ENCODE data around the gene BRD7.

BRD7 gene

GRCh38 chr16:50318796-50319578 is 49.8 kb downstream of the BRD7 start:
- TF ChIP-seq CTCF (IDR thresholded peaks at IDR 0.05; ENCODE audit: low read depth, low read length), result no peak
- TF ChIP-seq EZH2phosphoT487 (IDR thresholded peaks at IDR 0.05; ENCODE audit: low read depth), result no peak
- no peaks in the 10 kb centered on the region for H3K79me2 ChIP-seq (ENCODE audit: low read length)
- no peak overlapping the region for H2AFZ ChIP-seq (ENCODE audit: low read depth, low read length)
- no peak overlapping the region for H3K9ac ChIP-seq (ENCODE audit: low read length)
- H3K4me1 ChIP-seq (ENCODE audit: low read length), result no peaks in the 10 kb centered on the region
- H3K4me2 ChIP-seq (ENCODE audit: low read length), result no peak overlapping the region
- H3K27ac ChIP-seq (ENCODE audit: low read length), result no peak overlapping the region
- no peaks in the 10 kb centered on the region for H3K9me3 ChIP-seq (ENCODE audit: insufficient read depth, low read length)
- no peak overlapping the region for H3K4me3 ChIP-seq (ENCODE audit: low read length)
- no peaks in the 10 kb centered on the region; the same call in 1 of the 2 replicates for H4K20me1 ChIP-seq (ENCODE audit: insufficient read depth, low read length)
- peaks cover 68% of the 10 kb centered on the region for H3K36me3 ChIP-seq (replicated peaks; ENCODE audit: low read depth, low read length)
- no peaks in the 10 kb centered on the region for H3K27me3 ChIP-seq (ENCODE audit: low read depth, low read length)

GRCh38 chr16:50316848-50317630 is 51.7 kb downstream of the BRD7 start:
- no peak overlapping the region for H3K27ac ChIP-seq (ENCODE audit: low read length)
- H3K9me3 ChIP-seq (ENCODE audit: insufficient read depth, low read length), result no peaks in the 10 kb centered on the region
- H3K4me1 ChIP-seq (ENCODE audit: low read length), result no peaks in the 10 kb centered on the region
- no peak overlapping the region for H2AFZ ChIP-seq (ENCODE audit: low read depth, low read length)
- no peaks in the 10 kb centered on the region for H3K79me2 ChIP-seq (ENCODE audit: low read length)
- H3K4me3 ChIP-seq (ENCODE audit: low read length), result no peak overlapping the region
- H4K20me1 ChIP-seq (ENCODE audit: insufficient read depth, low read length), result no peaks in the 10 kb centered on the region; the same call in 1 of the 2 replicates
- no peaks in the 10 kb centered on the region for H3K27me3 ChIP-seq (ENCODE audit: low read depth, low read length)
- TF ChIP-seq EZH2phosphoT487 (IDR thresholded peaks at IDR 0.05; ENCODE audit: low read depth) (no peak), CTCF (IDR thresholded peaks at IDR 0.05; ENCODE audit: low read depth, low read length) (no peak)
- H3K4me2 ChIP-seq (ENCODE audit: low read length), result no peak overlapping the region
- peaks cover 78% of the 10 kb centered on the region for H3K36me3 ChIP-seq (replicated peaks; ENCODE audit: low read depth, low read length)
- no peak overlapping the region for H3K9ac ChIP-seq (ENCODE audit: low read length)

GRCh38 chr16:50316102-50316847 is 52.5 kb downstream of the BRD7 start:
- H3K9ac ChIP-seq (ENCODE audit: low read length), result no peak overlapping the region
- H3K9me3 ChIP-seq (ENCODE audit: insufficient read depth, low read length), result no peaks in the 10 kb centered on the region
- no peaks in the 10 kb centered on the region for H3K27me3 ChIP-seq (ENCODE audit: low read depth, low read length)
- no peaks in the 10 kb centered on the region; the same call in 1 of the 2 replicates for H4K20me1 ChIP-seq (ENCODE audit: insufficient read depth, low read length)
- no peak overlapping the region for H2AFZ ChIP-seq (ENCODE audit: low read depth, low read length)
- no peak overlapping the region for H3K4me3 ChIP-seq (ENCODE audit: low read length)
- H3K79me2 ChIP-seq (ENCODE audit: low read length), result no peaks in the 10 kb centered on the region
- peaks cover 75% of the 10 kb centered on the region for H3K36me3 ChIP-seq (replicated peaks; ENCODE audit: low read depth, low read length)
- H3K4me2 ChIP-seq (ENCODE audit: low read length), result no peak overlapping the region
- TF ChIP-seq EZH2phosphoT487 (IDR thresholded peaks at IDR 0.05; ENCODE audit: low read depth) (no peak), CTCF (IDR thresholded peaks at IDR 0.05; ENCODE audit: low read depth, low read length) (no peak)
- no peaks in the 10 kb centered on the region for H3K4me1 ChIP-seq (ENCODE audit: low read length)
- no peak overlapping the region for H3K27ac ChIP-seq (ENCODE audit: low read length)
